Transverse colon (tissue), 4 donors: ENCODE measurements around the gene ZNHIT1. TPM values are rescaled to one million over a fixed set of nuclear protein-coding genes. Genes with fewer than 3 reads are reported as not detected.

Experiments
- DNase-seq: peaks from one replicate; pipeline ENCODE4 v3.0.0-alpha.2; 2019
- H3K27ac ChIP-seq, 4 donors: fragments of 200-600 bp; sonication (generic); 2 replicates each; pipeline ENCODE4 v1.5.1; 2016 to 2018; ENCODE audit warnings: inconsistent platforms in 4 of 4
- H3K27me3 ChIP-seq: fragments of 200-600 bp; sonication (generic); 2 replicates; pipeline ENCODE4 v1.5.1; 2017; ENCODE audit warnings: inconsistent platforms
- H3K36me3 ChIP-seq, 4 donors: fragments of 200-600 bp; sonication (generic); 2 replicates each; pipeline ENCODE4 v1.5.1; 2017 to 2019; ENCODE audit warnings: inconsistent platforms in 4 of 4
- H3K4me1 ChIP-seq, 4 donors: fragments of 200-600 bp; sonication (generic); 2 replicates each; pipeline ENCODE4 v1.5.1; 2017 to 2020; ENCODE audit warnings: inconsistent platforms in 4 of 4
- H3K4me3 ChIP-seq, 4 donors: fragments of 200-600 bp; sonication (generic); 1 replicate in 1 of 4; 2 replicates in 3 of 4; pipeline versions ENCODE4 v1.5.1 to v1.6.1; 2017 to 2019; ENCODE audit warnings: inconsistent platforms in 4 of 4
- H3K9me3 ChIP-seq, 2 donors: fragments of 200-600 bp; sonication (generic); 2 replicates each; pipeline ENCODE4 v1.5.1; 2017 to 2019; ENCODE audit warnings: inconsistent platforms in 2 of 2
- CTCF ChIP-seq, 5 experiments: fragments of 200-600 bp in 3 of 5; fragments of 450-650 bp in 2 of 5; sonication (generic) in 3 of 5; IDR thresholded peaks; 1 replicate in 2 of 5; 2 replicates in 3 of 5; pipeline ENCODE4 v1.5.1; 2016 to 2017; ENCODE audit warnings: antibody characterized with exemption in 5 of 5, inconsistent platforms in 3 of 5, mild to moderate bottlenecking in 2 of 5, moderate library complexity in 1 of 5
- EP300 ChIP-seq: sonication (generic); formaldehyde crosslinking; IDR thresholded peaks from one replicate; pipeline ENCODE4 v1.6.1; 2017; ENCODE audit warnings: antibody characterized with exemption, low read depth
- POLR2A ChIP-seq: fragments of 450-650 bp; IDR thresholded peaks from one replicate; pipeline ENCODE4 v1.6.1; 2016; ENCODE audit warnings: antibody characterized with exemption, mild to moderate bottlenecking, moderate library complexity
- POLR2AphosphoS5 ChIP-seq, 3 donors: sonication (generic); formaldehyde crosslinking; IDR thresholded peaks; one replicate each; pipeline ENCODE4 v1.6.1; 2016; ENCODE audit warnings: antibody characterized with exemption in 3 of 3
- WGBS, 2 donors: methylation state at CpG; one replicate each; pipeline ENCODE4 v1.1.5; 2018; ENCODE audit warnings: low coverage in 1 of 2; 5-methylcytosine and 5-hydroxymethylcytosine counted together
- in situ Hi-C, 4 donors: fragments of 200-750 bp; cut with MboI; loops; one replicate each; pipeline versions ENCODE4 v1.15.0 to v1.15.1; 2017; ENCODE audit warnings: low sequenced_read_pairs in 3 of 4, low pct_ligation_motif_present in 1 of 4, low pct_unique_long_range_greater_than_20kb in 1 of 4
- intact Hi-C: fragments of 100-400 bp; cut with DNase I; formaldehyde crosslinking; loops from one replicate; pipeline ENCODE4 v1.15.1; 2023; ENCODE audit warnings: low total_unique reads
- total RNA-seq, 4 donors: library from RNA; depleted of rRNA; stranded (reverse); fragments of >200 nt; gene quantifications; one replicate each; pipeline ENCODE4 v1.1.0, GENCODE V29; 2016

The ZNHIT1 gene
- total RNA-seq, 4 donors from 2014 or later, result 50.5 to 106 (median 78.2) TPM

GRCh38 chr7:101177644-101178043 lies 40.3 kb upstream of the ZNHIT1 start:
- in situ Hi-C loops, result no loop called here
- TF ChIP-seq POLR2AphosphoS5 (IDR thresholded peaks at IDR 0.05) (no peak), EP300 (no peak), POLR2A (no peak), CTCF (IDR thresholded peaks at IDR 0.05) (no peak)
- H3K27ac ChIP-seq, result no peak overlapping the region
- WGBS, 2 donors, result 79% methylated on average over 2 of the region's 2 CpGs; no CpG with 5 or more reads in 1 of the 2 donors
- DNase-seq, result no peak
- no peaks in the 10 kb centered on the region for H3K36me3 ChIP-seq
- H3K4me3 ChIP-seq, result no peak overlapping the region
- H3K9me3 ChIP-seq, result no peaks in the 10 kb centered on the region
- peaks cover 100% of the 10 kb centered on the region for H3K27me3 ChIP-seq
- intact Hi-C loops, result loop anchor here (5.0 kb wide), 1 partner anchor 270 kb away; no protein-coding TSS in a partner anchor
- peaks cover 5 to 32% (median 26%) of the 10 kb centered on the region in 4 donors for H3K4me1 ChIP-seq

GRCh38 chr7:101179117-101179516 lies 38.8 kb upstream of the ZNHIT1 start:
- H3K27ac ChIP-seq, result no peak overlapping the region
- no peak for TF ChIP-seq POLR2A
- no peak for TF ChIP-seq EP300
- TF ChIP-seq CTCF (IDR thresholded peaks at IDR 0.05), result no peak
- TF ChIP-seq POLR2AphosphoS5 (IDR thresholded peaks at IDR 0.05), result no peak
- in situ Hi-C loops (no loop called here), intact Hi-C loops (loop anchor here (5.0 kb wide), 1 partner anchor 272 kb away; no protein-coding TSS in a partner anchor)
- no peak overlapping the region for H3K4me3 ChIP-seq
- no peaks in the 10 kb centered on the region for H3K36me3 ChIP-seq
- H3K9me3 ChIP-seq, result no peaks in the 10 kb centered on the region
- WGBS, 2 donors, result 0 to 4% methylated on average over 1 to 20 of the region's 20 CpGs
- peaks cover 87% of the 10 kb centered on the region for H3K27me3 ChIP-seq
- H3K4me1 ChIP-seq, result peaks cover 5 to 17% (median 13%) of the 10 kb centered on the region in 4 donors
- no peak for DNase-seq

GRCh38 chr7:101179713-101180112 lies 38.3 kb upstream of the ZNHIT1 start:
- Histone ChIP-seq H3K4me3 (peak overlapping the region in 1 of 4 donors; percentile 13), H3K27me3 (peaks cover 81% of the 10 kb centered on the region), H3K36me3 (no peaks in the 10 kb centered on the region), H3K9me3 (no peaks in the 10 kb centered on the region), H3K4me1 (peaks cover 5 to 17% (median 12%) of the 10 kb centered on the region in 4 donors), H3K27ac (no peak overlapping the region)
- in situ Hi-C loops, result no loop called here
- TF ChIP-seq POLR2A, result no peak
- TF ChIP-seq POLR2AphosphoS5 (IDR thresholded peaks at IDR 0.05), result no peak
- TF ChIP-seq CTCF (IDR thresholded peaks at IDR 0.05), result no peak
- TF ChIP-seq EP300, result no peak
- no peak for DNase-seq
- intact Hi-C loops, result loop anchor here (5.0 kb wide), 1 partner anchor 272 kb away; no protein-coding TSS in a partner anchor
- WGBS, 2 donors, result 10% methylated on average over 14 of the region's 27 CpGs; no CpG with 5 or more reads in 1 of the 2 donors

- intact Hi-C loops, result no loop called here
- no peaks in the 10 kb centered on the region for H3K36me3 ChIP-seq
- no peak for DNase-seq
Measured at GRCh38 chr7:101180130-101180755, 37.7 kb upstream of the ZNHIT1 start, which contains the start of gene NAT16. Gene NAT16, minus strand, starts transcription at chr7:101180293. Its CDS starts 5,486 bp downstream, at chr7:101174807.

More at GRCh38 chr7:101180130-101180755, 37.7 kb upstream of the ZNHIT1 start, which contains the start of gene NAT16:
- Histone ChIP-seq H3K27me3 (peaks cover 76% of the 10 kb centered on the region), H3K27ac (no peak within 1 kb of the TSS), H3K4me3 (peak within 1 kb of the TSS in 1 of 4 donors; percentile 13), H3K4me1 (peaks cover 9 to 17% (median 14%) of the 10 kb centered on the region in 4 donors), H3K9me3 (no peaks in the 10 kb centered on the region)
- in situ Hi-C loops, result no loop called here
- WGBS, 2 donors, result 16% methylated on average over 25 of the region's 56 CpGs; no CpG with 5 or more reads in 1 of the 2 donors
- no peak for TF ChIP-seq EP300
- TF ChIP-seq CTCF (IDR thresholded peaks at IDR 0.05), result no peak
- TF ChIP-seq POLR2A, result no peak
- TF ChIP-seq POLR2AphosphoS5 (IDR thresholded peaks at IDR 0.05), result no peak
